Fibroblast of villous mesenchyme (primary cell): Measurements from ENCODE around the gene ALKBH7. TPM values are rescaled to one million over a fixed set of nuclear protein-coding genes. Genes with fewer than 3 reads are reported as not detected.

Source experiments
- DNase-seq: peaks from one replicate; pipeline ENCODE4 v3.0.0-alpha.2; 2010; ENCODE audit warnings: low read depth
- H3K4me3 ChIP-seq: 2 replicates; pipeline ENCODE4 v1.5.1; 2011; ENCODE audit warnings: low read depth, mild to moderate bottlenecking, low read length
- CTCF ChIP-seq: IDR thresholded peaks from 2 replicates; pipeline ENCODE4 v1.5.1; 2012; ENCODE audit warnings: low read depth, mild to moderate bottlenecking, low read length; ENCODE audit not compliant: insufficient read depth
- total RNA-seq: library from RNA; depleted of rRNA; stranded (reverse); fragments of >200 nt; gene quantifications from 2 replicates; pipeline ENCODE4 v1.2.3, GENCODE V29; 2012

Gene ALKBH7
- total RNA-seq, 1 donor: 35.4 TPM

- H3K4me3 ChIP-seq: no peak overlapping the region
- DNase-seq: peak; percentile 26
- TF ChIP-seq CTCF: no peak
These were observed 40.7 kb downstream of the ALKBH7 start for GRCh38 chr19:6413291-6413690.

GRCh38 chr19:6413721-6414643 lies 41.4 kb downstream of the ALKBH7 start:
- no peak for DNase-seq
- no peak for TF ChIP-seq CTCF
- no peak overlapping the region for H3K4me3 ChIP-seq

- TF ChIP-seq CTCF: no peak
- DNase-seq: no peak
- no peak overlapping the region for H3K4me3 ChIP-seq
These were observed 42.4 kb downstream of the ALKBH7 start for GRCh38 chr19:6414793-6415590.

GRCh38 chr19:6415591-6416190 lies 43.1 kb downstream of the ALKBH7 start:
- no peak for DNase-seq
- H3K4me3 ChIP-seq: no peak overlapping the region
- no peak for TF ChIP-seq CTCF

- TF ChIP-seq CTCF: no peak
- H3K4me3 ChIP-seq: no peak overlapping the region
- no peak for DNase-seq
These were observed 44.2 kb downstream of the ALKBH7 start for GRCh38 chr19:6416658-6417405.
